Gastrocnemius medialis (tissue), 4 donors: ENCODE data around the gene TXNRD3.

Experiments
- POLR2A ChIP-seq, 2 donors: fragments of 450-650 bp; IDR thresholded peaks; one replicate each; pipeline ENCODE4 v1.6.1; 2017; ENCODE audit warnings: antibody characterized with exemption in 2 of 2, mild to moderate bottlenecking in 2 of 2, moderate library complexity in 2 of 2
- TF ChIP-seq, protein P1 (sequence below), 5 experiments: fragments of 450-650 bp in 3 of 5; fragments of 200-600 bp in 2 of 5; sonication (generic) in 2 of 5; IDR thresholded peaks in 4 of 5; conservative IDR thresholded peaks in 1 of 5; 1 replicate in 4 of 5; 2 replicates in 1 of 5; pipeline ENCODE4 v1.5.1; 2016 to 2019; ENCODE audit warnings: antibody characterized with exemption in 5 of 5, mild to moderate bottlenecking in 3 of 5, moderate library complexity in 3 of 5

GRCh38 chr3:126581569-126581968 lies 73.4 kb downstream of the TXNRD3 start:
- TF ChIP-seq, protein P1, sequence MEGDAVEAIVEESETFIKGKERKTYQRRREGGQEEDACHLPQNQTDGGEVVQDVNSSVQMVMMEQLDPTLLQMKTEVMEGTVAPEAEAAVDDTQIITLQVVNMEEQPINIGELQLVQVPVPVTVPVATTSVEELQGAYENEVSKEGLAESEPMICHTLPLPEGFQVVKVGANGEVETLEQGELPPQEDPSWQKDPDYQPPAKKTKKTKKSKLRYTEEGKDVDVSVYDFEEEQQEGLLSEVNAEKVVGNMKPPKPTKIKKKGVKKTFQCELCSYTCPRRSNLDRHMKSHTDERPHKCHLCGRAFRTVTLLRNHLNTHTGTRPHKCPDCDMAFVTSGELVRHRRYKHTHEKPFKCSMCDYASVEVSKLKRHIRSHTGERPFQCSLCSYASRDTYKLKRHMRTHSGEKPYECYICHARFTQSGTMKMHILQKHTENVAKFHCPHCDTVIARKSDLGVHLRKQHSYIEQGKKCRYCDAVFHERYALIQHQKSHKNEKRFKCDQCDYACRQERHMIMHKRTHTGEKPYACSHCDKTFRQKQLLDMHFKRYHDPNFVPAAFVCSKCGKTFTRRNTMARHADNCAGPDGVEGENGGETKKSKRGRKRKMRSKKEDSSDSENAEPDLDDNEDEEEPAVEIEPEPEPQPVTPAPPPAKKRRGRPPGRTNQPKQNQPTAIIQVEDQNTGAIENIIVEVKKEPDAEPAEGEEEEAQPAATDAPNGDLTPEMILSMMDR (IDR thresholded peaks at IDR 0.05 in 4 of 5, conservative IDR thresholded peaks at IDR 0.05 in 1 of 5): no peak
- TF ChIP-seq POLR2A (IDR thresholded peaks at IDR 0.05): no peak
